GM19238 (cell line): Measurements from ENCODE around the gene PROX1.
A peak's percentile ranks its signal among the peaks of the same experiment; 100 is the strongest.

ENCODE experiments used
- DNase-seq: peaks from one replicate; pipeline ENCODE4 v3.0.0; 2011; ENCODE audit warnings: low spot score; ENCODE audit not compliant: insufficient read length

PROX1 gene

GRCh38 chr1:213987927-213988506, at the start of gene PROX1:
PROX1 (plus strand) TSS chr1:213987973; CDS start chr1:213996536, 8,563 bp downstream.
- peak; percentile 35 for DNase-seq

- no peak for DNase-seq
Observed at GRCh38 chr1:213938776-213939175, 49.0 kb upstream of the PROX1 start.

- no peak for DNase-seq
Observed at GRCh38 chr1:213939888-213940287, 47.9 kb upstream of the PROX1 start.

DNA sequence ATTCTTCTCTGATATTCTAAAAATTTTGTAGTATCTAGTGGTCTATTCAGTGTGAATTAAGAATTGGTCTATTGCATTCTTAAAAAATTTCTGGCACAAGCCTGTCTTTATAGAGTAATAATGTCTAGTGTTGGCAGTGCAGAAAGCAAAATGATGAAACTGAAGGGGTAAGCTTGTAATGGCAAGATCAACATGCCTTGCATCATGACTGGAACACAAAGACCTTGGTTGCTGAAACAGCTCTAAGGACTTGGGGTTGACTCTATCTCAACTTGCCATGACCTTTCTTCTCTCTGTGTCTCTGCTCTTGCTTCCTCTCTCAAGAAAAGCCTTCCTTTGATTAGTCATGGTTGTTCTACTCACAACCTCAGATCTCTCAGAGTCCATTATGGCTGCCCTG, 46.8 kb upstream of the PROX1 start:
- no peak for DNase-seq

DNA sequence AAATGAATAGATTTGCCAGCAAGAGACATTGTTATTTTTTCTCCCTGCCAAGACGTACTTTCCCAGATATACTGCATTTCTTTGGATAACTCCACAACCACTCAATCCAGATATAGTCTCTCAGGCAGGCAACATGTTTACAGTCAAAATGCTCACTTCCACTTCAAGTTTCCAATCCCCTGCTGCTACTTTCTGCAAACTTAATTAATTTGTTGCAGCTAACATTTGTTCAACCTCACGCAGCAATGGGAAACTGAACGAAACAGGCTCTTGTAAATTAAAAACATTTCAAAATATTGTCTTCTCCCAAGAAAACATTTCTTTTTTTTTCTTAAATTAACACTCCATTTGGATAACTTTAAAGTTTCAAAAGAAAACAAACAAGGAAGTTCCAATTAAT, 45.7 kb upstream of the PROX1 start:
- no peak for DNase-seq

GRCh38 chr1:213947200-213947801, 40.5 kb upstream of the PROX1 start:
- no peak for DNase-seq

DNA sequence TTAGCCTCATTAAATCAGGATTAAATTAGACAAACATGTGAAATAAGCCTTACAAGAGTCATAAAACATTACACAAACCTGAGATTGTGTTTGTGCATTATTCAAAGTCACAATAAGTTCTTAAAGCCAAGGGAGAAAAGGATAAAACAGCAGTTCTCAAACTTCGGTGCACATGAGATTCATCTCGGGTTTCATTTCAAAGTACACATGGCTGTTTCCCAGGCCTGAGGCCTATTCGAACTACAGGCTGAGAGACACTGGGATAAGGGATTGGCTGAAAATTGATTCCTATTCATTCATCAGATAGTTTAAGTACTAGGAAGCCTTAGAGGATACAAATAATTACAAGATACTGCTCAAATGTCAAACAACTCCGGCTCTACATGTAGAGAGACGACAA, 35.9 kb upstream of the PROX1 start:
- no peak for DNase-seq

- DNase-seq: no peak
Observed at GRCh38 chr1:213953806-213954205, 34.0 kb upstream of the PROX1 start.

DNA sequence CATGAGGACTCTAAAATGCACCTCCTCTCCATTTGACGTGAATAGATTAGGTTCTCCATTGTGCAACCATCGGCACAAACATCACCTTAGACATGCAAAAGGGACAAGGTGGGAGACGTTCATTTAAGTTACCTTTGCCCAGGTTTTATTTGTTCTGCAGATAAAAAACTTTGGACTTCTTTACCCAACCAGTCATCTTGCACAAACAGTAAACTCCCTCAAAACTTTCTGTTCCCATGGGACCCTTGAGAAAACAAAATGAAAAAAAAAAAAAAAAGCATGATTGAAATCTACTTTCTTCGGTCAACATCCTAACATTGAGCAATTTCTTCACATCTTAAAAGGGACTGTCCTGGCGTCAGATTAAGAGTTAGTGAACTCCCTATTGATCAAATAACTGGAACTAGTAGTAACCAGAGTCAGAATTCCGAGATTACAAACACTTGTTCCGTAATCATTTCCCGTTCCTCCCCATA, 31.4 kb upstream of the PROX1 start:
- no peak for DNase-seq

DNA sequence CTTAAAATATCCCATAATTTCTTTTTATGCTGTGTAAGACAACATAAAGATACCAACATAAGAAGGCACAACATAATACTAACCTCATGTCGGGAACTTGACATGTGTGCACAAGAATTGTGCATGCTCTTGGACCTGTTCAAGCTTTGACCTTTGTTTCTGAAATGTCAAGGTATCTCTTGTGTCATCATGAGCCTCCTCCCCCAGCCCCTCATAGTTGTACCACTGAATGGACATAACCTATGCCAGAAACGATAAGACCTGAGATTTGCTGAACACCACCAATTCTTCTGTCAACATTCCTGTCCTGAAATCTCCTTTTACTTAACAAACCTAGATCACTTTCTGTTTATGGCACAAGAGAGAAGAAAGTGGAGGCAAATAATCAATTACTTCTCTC, 29.4 kb upstream of the PROX1 start:
- DNase-seq: no peak

DNA sequence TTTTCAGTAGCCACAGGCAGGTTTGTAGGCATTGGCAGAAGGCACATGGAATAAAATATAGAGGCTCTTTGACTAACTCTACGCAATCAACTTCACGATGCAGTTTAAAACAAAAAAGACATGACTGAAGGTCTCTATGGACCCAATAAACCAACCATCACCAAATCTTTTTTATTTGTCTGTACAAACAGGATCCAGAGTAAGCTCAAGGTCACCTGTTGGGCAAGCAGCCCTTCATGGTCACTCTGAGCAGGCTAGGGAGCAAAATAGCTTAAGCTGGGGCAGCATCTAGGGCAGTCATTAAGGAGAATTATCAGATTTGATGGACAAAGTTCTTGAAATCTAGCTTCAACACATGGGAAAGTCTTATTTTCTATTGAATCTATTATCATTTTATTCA, 26.8 kb upstream of the PROX1 start:
- no peak for DNase-seq

GRCh38 chr1:213962508-213962907, 25.3 kb upstream of the PROX1 start:
- no peak for DNase-seq

DNA sequence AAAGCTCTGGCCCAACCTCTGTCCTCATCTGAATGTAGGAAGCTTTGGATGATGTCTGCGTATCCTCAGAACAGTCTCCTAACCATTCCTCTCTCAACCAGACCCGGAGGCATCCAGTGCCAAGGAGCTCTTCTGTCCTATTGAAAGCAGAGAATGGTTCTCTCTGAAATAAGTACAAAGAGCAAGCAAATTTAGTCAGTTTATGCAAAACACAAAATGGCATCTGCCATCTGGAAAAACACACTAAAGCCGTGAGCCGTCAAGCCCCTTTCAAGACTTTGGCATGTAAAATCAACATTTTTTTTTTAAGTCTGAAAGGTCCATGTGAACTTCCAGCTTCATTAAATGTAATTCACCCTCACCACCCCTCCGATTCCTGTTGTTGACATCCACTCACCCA, 21.7 kb upstream of the PROX1 start:
- no peak for DNase-seq

DNA sequence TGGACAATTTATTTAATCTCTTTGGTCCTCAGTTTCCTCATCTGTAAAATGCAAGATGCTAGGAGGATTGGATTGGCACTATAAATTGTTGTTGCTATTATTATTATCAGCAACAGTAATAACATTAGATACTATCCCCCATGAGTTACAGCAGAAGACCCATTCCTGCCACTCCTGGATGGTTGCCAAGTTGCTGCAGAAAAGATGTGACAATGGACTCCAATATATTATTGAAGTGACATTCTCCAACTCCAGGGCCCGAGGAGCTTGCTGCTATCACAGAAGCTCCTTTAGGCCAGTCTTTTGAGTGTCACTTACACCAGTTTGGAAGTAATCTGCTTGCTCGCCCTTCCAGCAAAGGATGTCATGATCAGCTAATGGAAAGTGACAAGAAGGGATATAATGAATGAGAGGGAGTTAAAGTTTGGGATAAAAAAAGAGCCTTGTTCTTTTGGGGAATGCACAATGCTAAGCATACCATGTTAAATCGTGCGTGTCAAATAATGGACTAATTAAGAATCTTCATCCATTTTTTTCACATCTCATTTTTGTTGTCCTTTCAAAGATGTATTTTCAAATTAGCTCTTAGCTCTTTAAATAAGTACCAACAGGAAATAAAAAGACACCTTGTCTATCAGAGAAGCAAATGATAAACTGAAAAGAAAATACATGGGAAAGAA, 19.5 kb upstream of the PROX1 start:
- DNase-seq: no peak

DNA sequence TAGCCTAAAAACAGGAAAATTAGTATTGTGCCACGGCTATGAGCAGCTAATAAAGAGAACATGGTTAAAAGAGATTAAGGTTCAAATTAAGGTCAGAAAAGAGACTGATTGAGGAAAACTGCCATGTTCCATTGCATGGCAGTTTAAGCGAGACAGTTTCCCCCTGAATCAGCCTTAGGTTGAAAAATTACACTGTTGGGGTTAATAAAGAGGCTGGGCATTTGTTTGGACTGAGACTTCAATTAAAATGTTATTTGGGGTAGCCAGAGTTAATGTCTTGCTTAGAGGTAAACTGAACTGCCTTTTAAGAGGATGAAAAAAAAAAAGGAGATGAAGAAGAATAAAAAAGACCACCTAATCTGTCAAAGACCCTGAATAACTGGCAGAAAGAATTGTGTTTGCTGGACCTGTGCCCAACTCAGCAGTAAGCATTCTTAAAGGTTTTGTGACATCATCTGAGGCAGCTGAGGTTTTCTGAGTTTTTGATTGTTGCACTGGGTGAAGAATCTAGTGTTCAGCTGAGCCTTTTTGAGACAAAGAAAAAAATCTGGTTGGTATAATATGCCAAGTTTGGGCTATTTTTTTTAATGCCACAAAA, 17.7 kb upstream of the PROX1 start:
- DNase-seq: no peak

DNA sequence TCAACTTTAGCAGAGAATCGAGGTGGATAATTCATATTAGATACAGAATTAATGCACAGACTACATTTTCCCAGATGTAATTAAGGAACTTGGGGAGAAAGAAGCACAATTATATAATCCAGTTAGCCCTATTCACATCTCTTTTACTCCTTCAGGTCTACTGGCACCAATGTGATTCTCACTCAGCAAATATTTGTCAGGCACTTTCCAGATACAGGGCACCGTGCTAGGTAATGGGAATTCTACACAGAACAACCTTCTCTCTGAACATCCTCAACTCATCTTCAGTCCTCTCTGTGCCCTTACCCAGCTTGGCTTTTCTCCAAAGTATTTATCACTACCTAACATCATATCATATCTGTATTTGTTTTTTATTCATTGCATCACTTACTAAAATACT, 15.6 kb upstream of the PROX1 start:
- no peak for DNase-seq

DNA sequence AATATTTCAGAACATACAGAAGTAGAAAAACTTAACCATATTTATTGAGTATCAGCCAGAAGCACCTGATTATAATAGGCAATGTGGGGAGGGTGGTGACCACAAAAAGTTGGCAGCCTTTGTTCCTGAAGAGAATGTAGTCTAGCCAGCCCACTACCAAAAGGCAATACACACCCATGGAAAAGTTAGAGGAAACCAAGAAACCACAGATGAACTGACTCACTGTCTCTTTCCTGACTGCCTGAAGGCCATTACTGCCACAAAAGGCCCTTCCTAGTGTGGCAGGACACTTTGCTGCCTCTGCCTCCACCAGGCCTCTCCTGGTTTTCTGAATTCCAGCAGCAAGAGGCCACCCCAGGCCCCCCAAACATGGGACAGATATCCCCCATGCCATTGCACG, 14.6 kb upstream of the PROX1 start:
- DNase-seq: no peak

DNA sequence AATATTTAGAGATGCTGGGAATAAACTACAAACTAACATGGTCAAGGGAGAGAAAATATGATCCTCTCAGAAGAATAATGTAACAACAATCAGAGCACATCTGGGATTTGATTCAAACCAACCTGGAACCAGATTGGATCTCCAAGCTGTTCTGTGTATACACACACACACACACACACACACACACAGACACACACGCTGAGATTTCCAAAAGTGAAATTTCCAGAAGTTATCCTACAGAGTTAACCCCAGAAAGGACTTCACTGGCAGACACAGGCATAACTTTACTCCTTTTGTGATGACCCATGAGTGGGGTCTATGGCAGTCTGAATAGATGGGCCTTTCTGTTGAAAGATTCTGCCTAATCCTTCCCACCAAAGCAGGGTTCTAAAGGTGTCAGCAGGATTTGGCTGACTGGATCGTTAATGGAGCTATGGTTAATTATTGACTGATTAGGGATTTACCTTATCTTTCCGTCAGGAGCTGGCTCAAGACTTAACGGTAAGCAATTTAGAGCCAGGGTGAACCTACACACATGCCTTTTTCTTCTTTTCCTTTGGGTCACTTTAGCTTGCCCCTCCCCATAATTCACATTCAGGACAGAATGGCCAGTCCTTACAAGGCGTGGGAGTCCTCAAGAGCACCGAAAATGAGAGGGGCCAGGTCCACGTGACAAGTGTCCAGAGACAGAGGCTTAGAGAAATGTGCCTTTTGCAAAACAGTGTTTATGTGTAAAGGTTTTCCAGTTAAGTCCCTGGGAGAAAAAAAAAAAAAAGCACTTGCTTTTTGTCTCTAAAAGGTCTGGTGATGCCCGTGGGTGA, 10.9 kb upstream of the PROX1 start:
- no peak for DNase-seq

DNA sequence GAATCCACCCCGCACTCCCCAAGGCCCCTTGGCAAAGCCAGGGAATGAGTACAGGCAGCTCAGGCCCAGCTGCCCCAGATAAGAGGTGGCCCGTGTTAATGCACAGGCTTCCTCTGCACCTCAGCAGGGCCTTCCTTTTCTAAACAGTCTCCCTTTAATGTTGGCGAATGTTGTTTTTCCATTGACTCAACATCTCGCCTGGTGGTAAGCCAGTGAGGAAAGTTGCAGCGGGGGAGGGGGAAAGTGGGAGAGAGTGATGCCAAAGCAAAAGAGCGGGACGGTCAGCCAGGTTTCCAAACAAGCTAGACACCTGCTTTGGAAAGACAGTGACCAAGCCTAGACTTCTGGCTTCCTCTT, 10.3 kb upstream of the PROX1 start:
- no peak for DNase-seq

DNA sequence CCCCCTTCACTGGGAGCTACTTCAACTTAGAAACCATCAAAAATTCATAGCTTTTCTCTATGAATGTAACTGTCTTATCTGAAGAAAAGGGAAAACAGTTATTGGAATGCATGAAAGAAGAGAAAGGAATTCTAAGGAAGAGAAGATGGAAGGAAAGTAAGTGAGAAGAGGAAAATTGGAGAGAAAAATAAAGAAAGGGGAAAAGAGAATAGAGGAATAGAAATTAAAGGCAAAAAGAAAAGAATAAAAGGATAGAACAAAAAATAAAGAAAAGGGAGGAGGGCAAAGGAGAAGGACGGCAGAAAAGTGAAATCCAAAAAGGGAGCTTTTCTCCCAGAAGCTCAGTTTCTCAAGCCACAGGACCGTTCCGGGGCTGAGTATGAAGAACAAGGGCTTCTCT, 9.9 kb upstream of the PROX1 start:
- DNase-seq: no peak

GRCh38 chr1:213979751-213980586, 7.8 kb upstream of the PROX1 start:
- DNase-seq: no peak
